Liver (tissue), 9 donors: Measurements from ENCODE around the gene ABHD16B. TPM values are rescaled to one million over a fixed set of nuclear protein-coding genes. Genes with fewer than 3 reads are reported as not detected.

Source experiments
- DNase-seq: peaks from one replicate; pipeline ENCODE4 v3.0.0-alpha.2; 2017; ENCODE audit warnings: low spot score
- H3K27ac ChIP-seq, 2 donors: one replicate each; pipeline ENCODE4 v1.7.0; 2013; ENCODE audit warnings: inconsistent platforms in 2 of 2, low read length in 2 of 2, control low read depth in 1 of 2, low read depth in 1 of 2, mild to moderate bottlenecking in 1 of 2
- H3K27me3 ChIP-seq, 4 donors: one replicate each; pipeline versions ENCODE4 v1.6.1 to v1.7.0; 2013; ENCODE audit warnings: low read length in 3 of 4, inconsistent platforms in 1 of 4, mild to moderate bottlenecking in 1 of 4, moderate library complexity in 1 of 4; ENCODE audit not compliant: control insufficient read depth in 4 of 4, insufficient read depth in 4 of 4
- H3K36me3 ChIP-seq, 4 donors: one replicate each; pipeline versions ENCODE4 v1.6.1 to v1.7.0; 2013; ENCODE audit warnings: low read length in 3 of 4, mild to moderate bottlenecking in 3 of 4, low read depth in 1 of 4, moderate library complexity in 1 of 4; ENCODE audit not compliant: control insufficient read depth in 4 of 4, insufficient read depth in 3 of 4
- H3K4me1 ChIP-seq, 4 donors: one replicate each; pipeline versions ENCODE4 v1.6.1 to v1.7.0; 2013; ENCODE audit warnings: low read length in 3 of 4, mild to moderate bottlenecking in 3 of 4, moderate library complexity in 1 of 4; ENCODE audit not compliant: control insufficient read depth in 4 of 4, insufficient read depth in 4 of 4
- H3K4me3 ChIP-seq, 3 donors: one replicate each; pipeline versions ENCODE4 v1.6.1 to v1.7.0; 2013; ENCODE audit warnings: low read length in 3 of 3, control low read depth in 1 of 3, low read depth in 1 of 3, mild to moderate bottlenecking in 1 of 3
- H3K9ac ChIP-seq, 2 donors: one replicate each; pipeline ENCODE4 v1.7.0; 2013; ENCODE audit warnings: low read length in 2 of 2, mild to moderate bottlenecking in 2 of 2, moderate library complexity in 2 of 2, control low read depth in 1 of 2, low read depth in 1 of 2
- H3K9me3 ChIP-seq, 4 donors: one replicate each; pipeline versions ENCODE4 v1.6.1 to v1.7.0; 2013; ENCODE audit warnings: low read length in 3 of 4; ENCODE audit not compliant: control insufficient read depth in 4 of 4
- ATF3 ChIP-seq: IDR thresholded peaks from 2 replicates; pipeline ENCODE4 v1.6.1; 2016; ENCODE audit warnings: antibody characterized with exemption
- EGR1 ChIP-seq, 2 donors: IDR thresholded peaks; 2 replicates each; pipeline ENCODE4 v1.6.1; 2016 to 2018; ENCODE audit warnings: antibody characterized with exemption in 2 of 2, low read depth in 2 of 2
- FOXA1 ChIP-seq: IDR thresholded peaks from 2 replicates; pipeline ENCODE4 v1.6.1; 2016; ENCODE audit warnings: antibody characterized with exemption
- FOXA2 ChIP-seq: IDR thresholded peaks from 2 replicates; pipeline ENCODE4 v1.6.1; 2016; ENCODE audit warnings: antibody characterized with exemption
- GABPA ChIP-seq, 2 donors: IDR thresholded peaks in 1 of 2; conservative IDR thresholded peaks in 1 of 2; 2 replicates each; pipeline ENCODE4 v1.6.1; 2016; ENCODE audit warnings: antibody characterized with exemption in 2 of 2, mild to moderate bottlenecking in 1 of 2, moderate library complexity in 1 of 2
- HNF4A ChIP-seq, 2 donors: conservative IDR thresholded peaks; 2 replicates each; pipeline ENCODE4 v1.6.1; 2016; ENCODE audit warnings: antibody characterized with exemption in 2 of 2, mild to moderate bottlenecking in 2 of 2
- HNF4G ChIP-seq: IDR thresholded peaks from 2 replicates; pipeline ENCODE4 v1.6.1; 2016; ENCODE audit warnings: antibody characterized with exemption
- JUND ChIP-seq, 2 donors: IDR thresholded peaks; 2 replicates each; pipeline ENCODE4 v1.6.1; 2016; ENCODE audit warnings: antibody characterized with exemption in 2 of 2
- NR2F2 ChIP-seq: IDR thresholded peaks from 2 replicates; pipeline ENCODE4 v1.6.1; 2016; ENCODE audit warnings: antibody characterized with exemption
- RAD21 ChIP-seq, 2 donors: IDR thresholded peaks; 2 replicates each; pipeline ENCODE4 v1.6.1; 2016; ENCODE audit warnings: antibody characterized with exemption in 2 of 2, mild to moderate bottlenecking in 2 of 2
- REST ChIP-seq: IDR thresholded peaks from 2 replicates; pipeline ENCODE4 v1.6.1; 2016; ENCODE audit warnings: antibody characterized with exemption, mild to moderate bottlenecking
- RXRA ChIP-seq, 2 donors: IDR thresholded peaks; 2 replicates each; pipeline ENCODE4 v1.6.1; 2017 to 2018; ENCODE audit warnings: antibody characterized with exemption in 2 of 2, mild to moderate bottlenecking in 1 of 2
- SP1 ChIP-seq: IDR thresholded peaks from 2 replicates; pipeline ENCODE4 v1.6.1; 2018; ENCODE audit warnings: antibody characterized with exemption, mild to moderate bottlenecking
- TAF1 ChIP-seq: conservative IDR thresholded peaks from 2 replicates; pipeline ENCODE4 v1.6.1; 2016; ENCODE audit warnings: antibody characterized with exemption, mild to moderate bottlenecking
- YY1 ChIP-seq: IDR thresholded peaks from 2 replicates; pipeline ENCODE4 v1.6.1; 2016; ENCODE audit warnings: antibody characterized with exemption, mild to moderate bottlenecking
- ZBTB33 ChIP-seq: IDR thresholded peaks from 2 replicates; pipeline ENCODE4 v1.6.1; 2016; ENCODE audit warnings: antibody characterized with exemption
- WGBS: extraction: QIAGEN DNeasy Blood & Tissue Kit; methylation state at CpG from one replicate; pipeline ENCODE4 v1.1.7; 2013; 5-methylcytosine and 5-hydroxymethylcytosine counted together
- polyA plus RNA-seq, 2 donors: library from polyadenylated mRNA; stranded (reverse) in 1 of 2; unstranded in 1 of 2; fragments of 200-250 nt in 1 of 2; fragments of >200 nt in 1 of 2; fragmentation: Nextera tagmentation in 1 of 2; extraction: Ambion mirVana in 1 of 2; gene quantifications; one replicate each; pipeline versions ENCODE4 v1.2.1 to v1.2.3, GENCODE V29; 2013 to 2015
- total RNA-seq, 2 donors: library from RNA; depleted of rRNA; stranded (reverse); fragments of >200 nt; gene quantifications; one replicate each; pipeline ENCODE4 v1.2.3, GENCODE V29; 2014
- TF ChIP-seq, protein P1 (sequence below): IDR thresholded peaks from 2 replicates; pipeline ENCODE4 v1.6.1; 2016; ENCODE audit warnings: antibody characterized with exemption
- TF ChIP-seq, protein P2 (sequence below): fragments of 150-350 bp; IDR thresholded peaks from 2 replicates; pipeline ENCODE4 v1.5.1; 2017; ENCODE audit warnings: improper control_type of control experiment, low read depth, low read length; ENCODE audit not compliant: missing input control
- donor health status: healthy.
- donor health status: healthy.
- donor health status: healthy.
- donor health status: healthy.
- donor health status: healthy.

Gene ABHD16B
- total and polyA plus RNA-seq, 4 donors, result 0.10 TPM; not detected in 3

GRCh38 chr20:63894358-63895201 is 33.3 kb downstream of the ABHD16B start, which contains the start of gene DNAJC5:
DNAJC5 (plus strand) TSS chr20:63895126; CDS start chr20:63928346, 33,220 bp downstream.
- Histone ChIP-seq H3K36me3 (peaks cover 8 to 21% (median 12%) of the 10 kb centered on the region in 4 donors), H3K27me3 (no peaks in the 10 kb centered on the region), H3K9me3 (no peaks in the 10 kb centered on the region), H3K4me3 (peak within 1 kb of the TSS; percentile 78 to 94 (median 90)), H3K9ac (peak within 1 kb of the TSS; percentile 64 to 93), H3K4me1 (peaks cover 0 to 36% (median 24%) of the 10 kb centered on the region in 4 donors), H3K27ac (peak within 1 kb of the TSS; percentile 86 to 87)
- WGBS, result under 1% methylated on average over 82 of the region's 82 CpGs
- peak; percentile 97 for DNase-seq
- TF ChIP-seq RXRA (IDR thresholded peaks at IDR 0.05) (peak; percentile 36), FOXA2 (no peak), EGR1 (IDR thresholded peaks at IDR 0.05; ENCODE audit: low read depth in 2 of 2) (peak; percentile 35 to 57), HNF4A (conservative IDR thresholded peaks at IDR 0.05) (no peak), JUND (IDR thresholded peaks at IDR 0.05) (no peak), TAF1 (peak; percentile 37), HNF4G (no peak), ZBTB33 (no peak), NR2F2 (no peak), REST (no peak), SP1 (peak; percentile 62), RAD21 (IDR thresholded peaks at IDR 0.05) (peak in 1 of 2 donors; percentile 32), GABPA (IDR thresholded peaks at IDR 0.05 in 1 of 2, conservative IDR thresholded peaks at IDR 0.05 in 1 of 2) (peak in 1 of 2 donors; percentile 71), FOXA1 (no peak), ATF3 (no peak), YY1 (peak; percentile 29)
- TF ChIP-seq, protein P1, sequence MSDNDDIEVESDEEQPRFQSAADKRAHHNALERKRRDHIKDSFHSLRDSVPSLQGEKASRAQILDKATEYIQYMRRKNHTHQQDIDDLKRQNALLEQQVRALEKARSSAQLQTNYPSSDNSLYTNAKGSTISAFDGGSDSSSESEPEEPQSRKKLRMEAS, result peak; percentile 85
- TF ChIP-seq, protein P2, sequence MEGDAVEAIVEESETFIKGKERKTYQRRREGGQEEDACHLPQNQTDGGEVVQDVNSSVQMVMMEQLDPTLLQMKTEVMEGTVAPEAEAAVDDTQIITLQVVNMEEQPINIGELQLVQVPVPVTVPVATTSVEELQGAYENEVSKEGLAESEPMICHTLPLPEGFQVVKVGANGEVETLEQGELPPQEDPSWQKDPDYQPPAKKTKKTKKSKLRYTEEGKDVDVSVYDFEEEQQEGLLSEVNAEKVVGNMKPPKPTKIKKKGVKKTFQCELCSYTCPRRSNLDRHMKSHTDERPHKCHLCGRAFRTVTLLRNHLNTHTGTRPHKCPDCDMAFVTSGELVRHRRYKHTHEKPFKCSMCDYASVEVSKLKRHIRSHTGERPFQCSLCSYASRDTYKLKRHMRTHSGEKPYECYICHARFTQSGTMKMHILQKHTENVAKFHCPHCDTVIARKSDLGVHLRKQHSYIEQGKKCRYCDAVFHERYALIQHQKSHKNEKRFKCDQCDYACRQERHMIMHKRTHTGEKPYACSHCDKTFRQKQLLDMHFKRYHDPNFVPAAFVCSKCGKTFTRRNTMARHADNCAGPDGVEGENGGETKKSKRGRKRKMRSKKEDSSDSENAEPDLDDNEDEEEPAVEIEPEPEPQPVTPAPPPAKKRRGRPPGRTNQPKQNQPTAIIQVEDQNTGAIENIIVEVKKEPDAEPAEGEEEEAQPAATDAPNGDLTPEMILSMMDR, result no peak
